HEK293 (cell line): Measurements from ENCODE around the gene PPP1R3F.

Source experiments
- BCL11B ChIP-seq: fragments of 450-650 bp; formaldehyde crosslinking; IDR thresholded peaks from 2 replicates; pipeline ENCODE4 v1.5.1; 2016; ENCODE audit warnings: low read depth, missing biosample characterization, missing genetic modification characterization
- REPIN1 ChIP-seq: fragments of 450-650 bp; formaldehyde crosslinking; IDR thresholded peaks from 2 replicates; pipeline ENCODE4 v1.5.1; 2017; ENCODE audit warnings: missing biosample characterization, missing genetic modification characterization, low read depth
- TCF7L2 ChIP-seq: IDR thresholded peaks from 2 replicates; pipeline ENCODE4 v1.6.1; 2011; ENCODE audit warnings: low read depth, mild to moderate bottlenecking, inconsistent platforms, low read length, moderate library complexity, borderline replicate concordance
- ZNF121 ChIP-seq: fragments of 450-650 bp; formaldehyde crosslinking; IDR thresholded peaks from 2 replicates; pipeline ENCODE4 v1.5.1; 2016; ENCODE audit warnings: missing biosample characterization, missing genetic modification characterization
- ZNF610 ChIP-seq: fragments of 450-650 bp; formaldehyde crosslinking; IDR thresholded peaks from 2 replicates; pipeline ENCODE4 v1.5.1; 2016; ENCODE audit warnings: missing biosample characterization, missing genetic modification characterization, borderline replicate concordance
- ZNF768 ChIP-seq: fragments of 450-650 bp; formaldehyde crosslinking; IDR thresholded peaks from 2 replicates; pipeline ENCODE4 v1.5.1; 2018; ENCODE audit warnings: missing biosample characterization, mild to moderate bottlenecking, missing genetic modification characterization
- TF ChIP-seq, protein P1 (sequence below): fragments of 450-650 bp; formaldehyde crosslinking; IDR thresholded peaks from 2 replicates; pipeline ENCODE4 v1.5.1; 2016; ENCODE audit warnings: missing biosample characterization, missing genetic modification characterization
- TF ChIP-seq, protein P2 (sequence below): fragments of 450-650 bp; formaldehyde crosslinking; IDR thresholded peaks from 2 replicates; pipeline ENCODE4 v1.5.1; 2016; ENCODE audit warnings: missing biosample characterization, missing genetic modification characterization
- TF ChIP-seq, protein P3 (sequence below): fragments of 450-650 bp; formaldehyde crosslinking; IDR thresholded peaks from 2 replicates; pipeline ENCODE4 v1.5.1; 2016; ENCODE audit warnings: missing biosample characterization, missing genetic modification characterization, low read depth

DNA sequence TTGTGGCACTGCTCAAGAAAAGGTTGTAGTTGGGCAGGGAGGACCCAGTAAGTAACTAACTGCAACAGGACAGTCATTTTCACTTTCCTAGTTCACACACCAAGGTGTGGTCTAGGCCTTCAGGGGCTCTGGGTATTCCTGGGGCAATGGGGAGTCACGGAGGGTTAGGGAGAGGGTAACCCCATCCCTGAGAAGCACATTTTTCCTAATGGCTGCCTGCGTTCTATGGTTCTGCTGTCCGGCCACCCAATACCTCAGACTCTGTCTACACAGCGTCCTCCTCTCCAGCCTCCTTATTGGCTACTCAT is 937 bp upstream of the PPP1R3F start:
- TF ChIP-seq TCF7L2 (no peak), ZNF121 (tag by site-specific recombination) (no peak), BCL11B (tag by site-specific recombination) (no peak), ZNF768 (tag by site-specific recombination) (no peak), REPIN1 (tag by site-specific recombination) (no peak), ZNF610 (tag by site-specific recombination) (no peak)
- TF ChIP-seq, protein P1, sequence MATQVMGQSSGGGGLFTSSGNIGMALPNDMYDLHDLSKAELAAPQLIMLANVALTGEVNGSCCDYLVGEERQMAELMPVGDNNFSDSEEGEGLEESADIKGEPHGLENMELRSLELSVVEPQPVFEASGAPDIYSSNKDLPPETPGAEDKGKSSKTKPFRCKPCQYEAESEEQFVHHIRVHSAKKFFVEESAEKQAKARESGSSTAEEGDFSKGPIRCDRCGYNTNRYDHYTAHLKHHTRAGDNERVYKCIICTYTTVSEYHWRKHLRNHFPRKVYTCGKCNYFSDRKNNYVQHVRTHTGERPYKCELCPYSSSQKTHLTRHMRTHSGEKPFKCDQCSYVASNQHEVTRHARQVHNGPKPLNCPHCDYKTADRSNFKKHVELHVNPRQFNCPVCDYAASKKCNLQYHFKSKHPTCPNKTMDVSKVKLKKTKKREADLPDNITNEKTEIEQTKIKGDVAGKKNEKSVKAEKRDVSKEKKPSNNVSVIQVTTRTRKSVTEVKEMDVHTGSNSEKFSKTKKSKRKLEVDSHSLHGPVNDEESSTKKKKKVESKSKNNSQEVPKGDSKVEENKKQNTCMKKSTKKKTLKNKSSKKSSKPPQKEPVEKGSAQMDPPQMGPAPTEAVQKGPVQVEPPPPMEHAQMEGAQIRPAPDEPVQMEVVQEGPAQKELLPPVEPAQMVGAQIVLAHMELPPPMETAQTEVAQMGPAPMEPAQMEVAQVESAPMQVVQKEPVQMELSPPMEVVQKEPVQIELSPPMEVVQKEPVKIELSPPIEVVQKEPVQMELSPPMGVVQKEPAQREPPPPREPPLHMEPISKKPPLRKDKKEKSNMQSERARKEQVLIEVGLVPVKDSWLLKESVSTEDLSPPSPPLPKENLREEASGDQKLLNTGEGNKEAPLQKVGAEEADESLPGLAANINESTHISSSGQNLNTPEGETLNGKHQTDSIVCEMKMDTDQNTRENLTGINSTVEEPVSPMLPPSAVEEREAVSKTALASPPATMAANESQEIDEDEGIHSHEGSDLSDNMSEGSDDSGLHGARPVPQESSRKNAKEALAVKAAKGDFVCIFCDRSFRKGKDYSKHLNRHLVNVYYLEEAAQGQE (tag by site-specific recombination): no peak
- TF ChIP-seq, protein P2, sequence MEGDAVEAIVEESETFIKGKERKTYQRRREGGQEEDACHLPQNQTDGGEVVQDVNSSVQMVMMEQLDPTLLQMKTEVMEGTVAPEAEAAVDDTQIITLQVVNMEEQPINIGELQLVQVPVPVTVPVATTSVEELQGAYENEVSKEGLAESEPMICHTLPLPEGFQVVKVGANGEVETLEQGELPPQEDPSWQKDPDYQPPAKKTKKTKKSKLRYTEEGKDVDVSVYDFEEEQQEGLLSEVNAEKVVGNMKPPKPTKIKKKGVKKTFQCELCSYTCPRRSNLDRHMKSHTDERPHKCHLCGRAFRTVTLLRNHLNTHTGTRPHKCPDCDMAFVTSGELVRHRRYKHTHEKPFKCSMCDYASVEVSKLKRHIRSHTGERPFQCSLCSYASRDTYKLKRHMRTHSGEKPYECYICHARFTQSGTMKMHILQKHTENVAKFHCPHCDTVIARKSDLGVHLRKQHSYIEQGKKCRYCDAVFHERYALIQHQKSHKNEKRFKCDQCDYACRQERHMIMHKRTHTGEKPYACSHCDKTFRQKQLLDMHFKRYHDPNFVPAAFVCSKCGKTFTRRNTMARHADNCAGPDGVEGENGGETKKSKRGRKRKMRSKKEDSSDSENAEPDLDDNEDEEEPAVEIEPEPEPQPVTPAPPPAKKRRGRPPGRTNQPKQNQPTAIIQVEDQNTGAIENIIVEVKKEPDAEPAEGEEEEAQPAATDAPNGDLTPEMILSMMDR (tag by site-specific recombination): no peak
- TF ChIP-seq, protein P3, sequence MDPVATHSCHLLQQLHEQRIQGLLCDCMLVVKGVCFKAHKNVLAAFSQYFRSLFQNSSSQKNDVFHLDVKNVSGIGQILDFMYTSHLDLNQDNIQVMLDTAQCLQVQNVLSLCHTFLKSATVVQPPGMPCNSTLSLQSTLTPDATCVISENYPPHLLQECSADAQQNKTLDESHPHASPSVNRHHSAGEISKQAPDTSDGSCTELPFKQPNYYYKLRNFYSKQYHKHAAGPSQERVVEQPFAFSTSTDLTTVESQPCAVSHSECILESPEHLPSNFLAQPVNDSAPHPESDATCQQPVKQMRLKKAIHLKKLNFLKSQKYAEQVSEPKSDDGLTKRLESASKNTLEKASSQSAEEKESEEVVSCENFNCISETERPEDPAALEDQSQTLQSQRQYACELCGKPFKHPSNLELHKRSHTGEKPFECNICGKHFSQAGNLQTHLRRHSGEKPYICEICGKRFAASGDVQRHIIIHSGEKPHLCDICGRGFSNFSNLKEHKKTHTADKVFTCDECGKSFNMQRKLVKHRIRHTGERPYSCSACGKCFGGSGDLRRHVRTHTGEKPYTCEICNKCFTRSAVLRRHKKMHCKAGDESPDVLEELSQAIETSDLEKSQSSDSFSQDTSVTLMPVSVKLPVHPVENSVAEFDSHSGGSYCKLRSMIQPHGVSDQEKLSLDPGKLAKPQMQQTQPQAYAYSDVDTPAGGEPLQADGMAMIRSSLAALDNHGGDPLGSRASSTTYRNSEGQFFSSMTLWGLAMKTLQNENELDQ (tag by site-specific recombination): no peak
